ENCODE measurements around the gene INSIG1.

INSIG1 gene

DNA sequence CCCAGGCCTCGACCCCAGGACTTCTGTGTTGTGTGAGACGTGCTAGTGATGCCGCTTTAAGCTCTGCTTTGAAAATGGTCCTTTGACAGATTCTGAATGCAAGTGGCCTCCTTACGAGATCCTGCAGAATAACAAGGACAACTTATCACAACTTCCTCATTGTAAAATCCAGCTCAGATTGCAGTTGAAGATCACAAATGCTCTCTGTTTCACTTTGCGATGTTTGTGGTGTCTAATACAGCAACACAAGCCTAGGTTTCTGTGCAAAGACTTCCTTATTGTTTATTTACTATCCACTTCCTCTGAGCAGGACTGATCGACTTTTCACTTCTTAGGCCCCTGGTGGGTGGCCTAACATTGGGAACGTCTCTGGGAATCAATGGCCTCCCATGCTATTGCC lies 31.7 kb upstream of the INSIG1 start:
- DNase-seq (ENCODE audit: low read depth in 3 of 3, low spot score in 1 of 3) = no peak

DNA sequence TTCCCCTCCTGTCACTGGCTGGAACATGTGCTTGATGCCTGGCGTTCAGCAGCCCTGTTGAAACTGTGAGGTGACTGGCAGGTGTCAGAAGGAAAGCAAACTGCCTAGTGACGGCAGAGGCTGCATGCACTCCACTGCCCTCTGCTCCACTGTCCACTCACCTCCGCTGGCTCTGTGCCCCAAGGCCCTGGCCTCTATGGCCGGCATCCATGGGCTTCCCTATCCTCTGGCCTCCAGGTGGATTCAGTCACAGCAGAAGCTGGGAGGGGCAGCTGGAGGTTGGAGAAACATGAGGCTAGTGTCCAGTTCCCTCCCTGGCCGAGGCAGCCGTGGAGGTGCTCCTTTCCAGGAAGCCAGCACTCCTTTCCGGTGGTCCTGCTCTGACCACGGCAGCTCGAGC lies 31.2 kb upstream of the INSIG1 start:
- DNase-seq (ENCODE audit: low read depth in 3 of 3, low spot score in 1 of 3) = no peak

DNA sequence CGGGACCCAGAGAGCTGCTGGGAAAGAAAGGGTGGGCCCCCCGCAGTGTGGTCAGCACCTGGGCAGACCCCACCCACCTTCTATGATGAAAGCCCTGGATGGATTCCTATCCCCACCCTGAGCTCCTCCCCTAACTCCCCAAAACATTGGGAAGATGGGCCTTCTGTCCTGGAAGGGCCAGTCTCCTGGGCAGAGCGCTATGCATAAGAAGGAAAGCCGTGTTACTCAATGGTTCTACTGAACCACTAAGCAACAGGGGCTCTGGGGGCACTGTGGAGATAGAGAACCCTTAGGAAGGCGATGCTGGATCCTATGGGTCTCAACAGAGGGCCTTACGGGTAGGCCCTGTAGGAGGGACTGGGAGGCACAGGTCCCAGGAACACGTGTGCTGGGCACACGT lies 30.7 kb upstream of the INSIG1 start:
- no peak for DNase-seq (ENCODE audit: low read depth in 3 of 3, low spot score in 1 of 3)

DNA sequence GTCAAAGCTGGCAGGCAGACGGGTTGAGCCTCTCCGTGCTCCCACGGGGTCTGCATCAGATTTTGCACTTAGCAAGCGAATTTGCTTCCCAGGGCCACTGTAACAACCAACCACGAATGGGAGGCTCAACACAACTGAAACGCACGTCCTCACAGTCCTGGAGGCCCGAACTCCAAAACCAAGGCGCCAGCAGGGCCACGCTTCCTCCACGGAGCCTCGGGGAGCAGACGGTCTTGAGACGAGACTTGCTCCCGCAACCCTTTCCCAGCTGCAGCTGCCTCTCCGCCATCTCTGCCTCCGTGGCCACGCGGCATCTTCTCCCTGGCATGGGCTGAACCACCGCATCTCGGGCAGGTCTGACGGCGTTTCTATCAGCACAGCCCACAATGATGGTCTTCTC lies 30.2 kb upstream of the INSIG1 start:
- no peak for DNase-seq (ENCODE audit: low read depth in 3 of 3, low spot score in 1 of 3)

DNA sequence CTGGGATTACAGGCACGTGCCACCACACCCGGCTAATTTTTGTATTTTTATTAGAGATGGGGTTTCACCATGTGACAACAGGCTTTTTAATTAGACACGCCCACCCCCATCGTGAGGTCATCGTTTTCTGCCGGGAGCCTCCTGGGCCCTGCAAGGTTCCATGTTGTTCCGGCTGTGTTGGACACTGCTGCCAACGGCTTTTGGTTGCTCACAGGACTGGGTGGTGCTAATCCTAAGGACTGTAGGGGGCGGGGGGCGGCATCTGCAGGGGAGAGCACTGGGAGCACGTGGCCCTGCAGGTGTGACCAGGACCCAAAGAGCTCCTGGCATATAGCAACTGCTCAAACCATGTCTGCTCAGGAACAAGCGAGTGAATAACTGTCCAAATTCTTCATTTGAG lies 29.5 kb upstream of the INSIG1 start:
- no peak for DNase-seq (ENCODE audit: low read depth in 3 of 3, low spot score in 1 of 3)

DNA sequence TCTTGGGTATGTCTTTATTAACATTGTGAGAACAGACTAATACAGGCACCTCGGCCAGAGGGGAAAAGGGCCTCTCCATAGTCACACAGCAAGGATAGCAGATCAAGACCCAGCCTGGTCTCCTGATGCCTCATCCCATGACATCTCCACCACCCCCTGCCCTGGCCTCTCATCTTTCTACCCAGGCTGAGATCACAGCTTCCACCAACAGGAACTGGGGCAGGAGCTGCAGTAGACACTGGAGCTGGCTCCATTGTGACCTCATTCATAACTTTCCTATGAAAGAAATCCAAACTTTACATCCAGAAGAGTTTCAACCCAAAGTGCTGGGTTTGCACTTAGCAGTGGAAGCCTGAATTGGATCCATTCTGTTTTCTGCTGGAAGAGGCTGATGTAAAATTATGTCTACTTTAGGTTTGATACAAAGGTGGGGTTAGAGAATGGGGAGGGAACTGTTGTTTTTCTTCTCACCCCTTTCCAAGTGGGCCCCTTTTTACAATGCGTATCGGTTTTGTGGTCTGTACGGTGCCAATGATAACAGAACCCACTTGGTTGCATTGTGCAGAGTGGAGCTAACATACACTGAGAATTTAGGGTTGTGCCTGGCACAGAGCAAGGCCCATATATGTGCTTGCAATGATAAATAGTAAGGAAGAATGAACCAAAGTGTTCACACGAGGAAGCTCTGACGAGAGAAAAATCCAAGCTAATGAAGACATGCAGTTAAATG lies 28.6 kb upstream of the INSIG1 start:
- no peak for DNase-seq (ENCODE audit: low read depth in 3 of 3, low spot score in 1 of 3)

DNA sequence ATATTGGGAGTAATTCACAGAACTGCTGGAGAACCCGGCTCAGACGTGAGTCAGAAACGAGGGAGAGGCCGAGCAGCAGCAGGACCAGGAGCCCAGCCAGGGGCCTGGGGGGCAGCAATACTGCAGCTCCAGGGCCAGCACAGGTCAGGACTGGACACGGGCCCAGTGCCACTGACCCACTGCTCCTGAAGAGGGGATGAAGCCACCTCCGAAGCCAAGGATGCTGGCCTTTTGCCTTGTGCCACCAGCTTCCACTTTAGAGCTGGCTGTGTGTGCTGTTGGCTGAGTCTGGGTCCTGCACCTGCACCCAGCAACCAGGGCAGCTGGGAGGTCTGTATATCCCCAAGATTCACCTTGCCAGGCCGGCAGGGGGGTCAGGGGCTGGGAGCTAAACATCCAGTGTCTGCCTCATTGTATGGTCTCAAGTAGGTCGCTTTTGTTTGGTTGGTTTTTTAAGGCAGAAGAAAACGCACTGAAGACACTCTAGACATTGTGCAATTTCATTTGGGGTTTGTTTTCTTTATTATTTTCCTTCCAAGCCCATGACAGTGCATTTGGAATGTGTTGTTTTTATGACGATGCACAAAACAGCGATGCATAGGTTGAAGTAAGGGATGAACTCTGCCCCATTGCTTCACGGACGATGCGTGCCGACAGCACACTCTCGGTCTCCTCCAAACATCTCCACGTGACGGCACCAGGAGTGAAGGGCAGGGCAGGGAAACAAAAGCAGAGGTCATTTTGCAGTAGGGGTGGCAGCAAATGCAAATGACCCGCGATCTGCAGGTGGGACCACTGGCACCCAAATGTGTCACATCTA lies 27.7 kb upstream of the INSIG1 start:
- DNase-seq (ENCODE audit: low read depth in 3 of 3, low spot score in 1 of 3) = no peak

DNA sequence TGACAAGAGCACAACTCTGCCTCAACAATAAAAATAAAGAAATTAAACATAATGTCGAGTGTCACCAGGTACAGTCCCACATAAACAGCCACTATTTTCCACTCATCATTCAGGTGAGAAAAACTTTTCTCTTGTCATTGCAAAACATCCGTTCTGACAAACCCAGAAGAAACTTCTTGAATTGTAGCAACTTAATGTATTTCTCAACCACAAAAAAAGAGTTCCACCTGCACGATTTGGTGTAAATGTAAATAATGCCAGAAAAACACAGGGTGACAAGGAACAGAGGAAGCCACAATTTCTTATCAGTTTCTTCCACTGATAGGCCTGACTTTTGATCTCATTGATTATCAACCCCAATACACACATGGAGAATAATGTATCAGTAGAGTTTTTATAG lies 26.8 kb upstream of the INSIG1 start:
- DNase-seq (ENCODE audit: low read depth in 3 of 3, low spot score in 1 of 3) = no peak

DNA sequence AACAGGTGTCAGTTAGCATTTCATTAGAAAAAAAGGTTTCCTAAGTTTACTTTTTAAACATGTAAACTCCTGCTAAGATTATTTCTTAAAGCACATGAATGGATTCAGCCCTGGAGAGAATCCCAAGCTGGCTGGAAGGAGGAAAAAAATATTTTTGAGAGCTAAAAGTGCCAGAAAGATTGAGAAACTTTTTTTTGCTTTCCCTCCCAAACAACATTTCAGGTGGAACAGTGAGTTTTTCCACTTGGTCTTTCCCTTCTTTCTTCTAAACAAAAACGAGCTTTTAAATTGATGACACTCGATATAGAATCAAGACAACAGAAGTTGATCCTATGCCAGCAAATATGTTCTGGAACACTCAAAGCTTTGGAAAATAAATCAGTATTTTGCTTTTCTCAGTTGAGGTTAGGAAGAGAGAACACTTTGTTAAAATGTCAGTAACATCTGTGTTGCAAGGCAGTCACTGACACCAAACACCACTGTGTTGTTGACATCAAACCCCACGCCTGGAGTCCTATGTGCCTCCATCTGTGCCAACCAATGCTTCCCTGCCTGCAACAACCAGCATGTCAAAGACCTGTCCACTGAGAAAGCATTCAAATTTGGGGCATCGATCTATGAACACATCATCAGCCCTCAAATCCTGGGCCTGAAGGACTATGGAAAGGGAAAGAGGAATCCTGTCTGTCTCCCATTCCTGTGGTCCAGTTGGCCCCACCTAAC lies 22.9 kb upstream of the INSIG1 start:
- DNase-seq (ENCODE audit: low read depth in 3 of 3, low spot score in 1 of 3) = no peak

DNA sequence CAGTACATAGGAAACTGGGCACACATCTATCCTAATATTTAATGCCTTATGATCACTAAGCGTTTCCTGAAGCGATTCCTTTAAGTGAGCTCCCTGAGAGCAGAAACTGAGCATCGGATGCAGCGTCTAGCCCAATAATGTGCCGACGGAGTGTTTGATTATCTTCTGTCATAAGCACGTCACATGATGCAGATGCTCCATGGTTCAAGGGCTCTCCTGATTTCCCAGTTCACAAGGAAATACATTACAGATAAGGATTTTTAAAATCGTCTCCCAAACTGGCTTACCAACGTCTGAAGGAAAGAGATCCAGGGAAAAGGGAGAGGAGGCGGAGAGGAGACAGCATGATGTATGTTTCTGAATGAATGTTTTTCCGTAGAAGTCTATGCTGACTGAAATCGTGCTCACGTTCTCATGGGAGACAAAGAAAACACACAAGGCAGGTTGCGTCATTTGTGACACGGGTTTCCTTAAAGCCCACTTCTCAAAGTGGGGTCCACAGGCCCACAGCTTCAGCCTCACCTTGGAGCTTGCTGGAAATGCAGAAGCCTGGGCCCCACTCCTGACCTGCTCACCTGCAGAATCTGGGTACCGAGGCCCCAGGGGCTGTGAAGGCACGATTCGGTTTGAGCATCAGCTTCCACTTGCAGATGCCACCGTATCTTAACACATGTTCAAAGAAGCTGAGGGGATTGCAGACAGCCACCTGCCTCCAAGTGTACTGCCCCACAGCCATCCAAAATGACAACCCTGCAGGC lies 21.5 kb upstream of the INSIG1 start:
- DNase-seq (ENCODE audit: low read depth in 3 of 3, low spot score in 1 of 3) = no peak

DNA sequence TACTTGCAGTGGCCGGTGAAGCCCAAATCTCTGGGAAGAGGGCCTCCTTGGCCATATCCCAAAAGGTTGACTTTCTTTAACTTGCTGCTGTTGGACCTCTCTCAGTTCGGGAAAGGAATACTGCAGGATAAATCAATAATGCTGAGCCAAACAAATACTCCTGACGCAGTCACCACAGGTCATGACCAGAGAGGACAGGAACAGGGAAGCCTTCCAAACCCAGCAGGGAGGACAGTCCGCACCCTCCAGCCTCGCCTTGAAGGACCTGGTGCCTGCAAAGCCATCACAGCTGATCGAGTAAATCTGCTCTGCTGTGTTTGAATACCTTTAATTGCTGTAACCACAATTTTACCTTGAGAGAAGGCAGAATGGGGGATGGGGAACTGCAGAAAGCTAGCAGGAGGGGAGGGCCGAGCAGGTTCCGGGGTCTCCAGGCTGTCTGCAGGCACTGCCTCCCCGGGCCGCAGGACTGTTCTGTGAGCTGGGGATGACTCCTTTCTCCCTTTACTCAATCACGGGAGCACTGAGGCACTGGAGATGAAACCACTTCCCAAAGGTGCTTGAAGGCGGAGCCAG lies 20.8 kb upstream of the INSIG1 start:
- no peak for DNase-seq (ENCODE audit: low read depth in 3 of 3, low spot score in 1 of 3)

DNA sequence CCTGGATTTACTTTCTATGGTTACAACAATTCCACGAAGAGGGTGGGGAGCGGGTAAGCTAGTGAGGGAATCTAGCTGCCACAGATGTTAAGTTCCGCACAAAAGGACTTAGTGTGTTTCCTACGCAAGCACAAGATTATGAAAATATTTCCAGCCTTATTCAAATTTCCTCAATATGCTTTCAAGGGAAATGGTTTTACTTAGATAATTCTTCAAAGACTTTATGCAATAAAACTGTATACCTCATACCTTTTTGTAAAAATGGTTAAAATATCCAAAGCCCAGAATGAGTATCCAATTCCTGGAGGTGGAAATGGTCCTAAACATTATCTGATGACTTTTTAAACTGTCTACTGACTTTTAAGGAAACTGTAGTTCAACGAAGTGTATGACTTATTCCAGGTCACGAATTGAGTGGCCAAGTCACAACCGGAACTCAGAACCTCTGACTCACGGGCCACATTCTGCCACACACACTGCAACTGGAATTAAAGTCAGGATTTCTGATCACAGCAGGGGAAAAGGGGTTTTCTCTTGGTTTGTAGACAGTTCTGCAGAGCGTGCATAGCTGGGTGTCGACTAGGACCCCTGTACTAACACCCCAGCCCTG lies 20.2 kb upstream of the INSIG1 start:
- no peak for DNase-seq (ENCODE audit: low read depth in 3 of 3, low spot score in 1 of 3)

DNA sequence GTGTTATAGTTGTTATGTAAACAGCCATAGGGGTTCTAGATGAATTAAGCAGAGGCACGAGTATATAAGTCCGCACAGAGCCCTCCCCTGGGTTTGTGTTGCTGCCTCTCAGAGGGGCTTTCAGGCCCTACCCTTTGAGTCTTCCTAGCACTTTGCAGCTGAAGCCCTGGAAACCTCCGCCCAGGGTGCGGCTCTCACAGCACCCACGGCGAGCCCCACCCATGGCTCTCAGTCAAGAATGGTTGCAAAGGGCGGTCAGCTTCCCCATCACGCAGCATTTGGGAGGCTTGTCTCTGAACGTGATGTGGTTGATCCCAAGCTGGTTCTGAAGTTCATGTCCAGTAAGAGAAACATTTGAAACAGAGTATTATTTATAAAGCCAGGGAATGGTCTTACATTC lies 18.8 kb upstream of the INSIG1 start:
- no peak for DNase-seq (ENCODE audit: low read depth in 3 of 3, low spot score in 1 of 3)

DNA sequence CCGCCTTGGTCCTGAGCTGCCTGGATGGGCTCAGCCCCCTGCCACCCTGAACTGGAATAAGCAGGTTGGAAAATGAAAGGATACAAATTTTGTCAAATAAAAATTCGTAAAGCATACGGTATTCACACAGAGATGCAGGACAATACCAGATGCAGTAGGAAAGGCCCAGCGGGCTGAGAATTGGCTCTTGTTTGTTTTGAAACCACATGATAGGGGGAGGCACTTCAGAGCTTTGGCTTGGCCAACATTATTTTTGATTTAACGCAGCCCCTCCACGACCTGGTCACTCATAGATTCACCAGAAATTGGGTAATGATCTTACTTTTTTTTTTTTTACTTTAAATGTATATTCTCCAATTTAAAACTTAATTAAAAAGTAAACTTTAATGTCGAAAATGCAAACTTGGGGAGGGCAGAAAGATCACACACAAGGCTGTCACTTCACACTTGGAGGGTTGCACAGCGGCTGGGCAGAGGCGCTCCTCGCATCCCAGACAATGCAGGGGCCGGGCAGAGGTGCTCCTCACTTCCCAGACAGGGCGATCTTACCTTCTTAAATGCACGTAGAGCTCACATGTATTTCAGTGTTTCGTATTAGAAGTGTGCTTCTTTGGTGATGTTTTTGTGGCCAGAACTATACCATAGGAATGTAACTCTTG lies 17.8 kb upstream of the INSIG1 start:
- DNase-seq (ENCODE audit: low read depth in 3 of 3, low spot score in 1 of 3) = no peak

DNA sequence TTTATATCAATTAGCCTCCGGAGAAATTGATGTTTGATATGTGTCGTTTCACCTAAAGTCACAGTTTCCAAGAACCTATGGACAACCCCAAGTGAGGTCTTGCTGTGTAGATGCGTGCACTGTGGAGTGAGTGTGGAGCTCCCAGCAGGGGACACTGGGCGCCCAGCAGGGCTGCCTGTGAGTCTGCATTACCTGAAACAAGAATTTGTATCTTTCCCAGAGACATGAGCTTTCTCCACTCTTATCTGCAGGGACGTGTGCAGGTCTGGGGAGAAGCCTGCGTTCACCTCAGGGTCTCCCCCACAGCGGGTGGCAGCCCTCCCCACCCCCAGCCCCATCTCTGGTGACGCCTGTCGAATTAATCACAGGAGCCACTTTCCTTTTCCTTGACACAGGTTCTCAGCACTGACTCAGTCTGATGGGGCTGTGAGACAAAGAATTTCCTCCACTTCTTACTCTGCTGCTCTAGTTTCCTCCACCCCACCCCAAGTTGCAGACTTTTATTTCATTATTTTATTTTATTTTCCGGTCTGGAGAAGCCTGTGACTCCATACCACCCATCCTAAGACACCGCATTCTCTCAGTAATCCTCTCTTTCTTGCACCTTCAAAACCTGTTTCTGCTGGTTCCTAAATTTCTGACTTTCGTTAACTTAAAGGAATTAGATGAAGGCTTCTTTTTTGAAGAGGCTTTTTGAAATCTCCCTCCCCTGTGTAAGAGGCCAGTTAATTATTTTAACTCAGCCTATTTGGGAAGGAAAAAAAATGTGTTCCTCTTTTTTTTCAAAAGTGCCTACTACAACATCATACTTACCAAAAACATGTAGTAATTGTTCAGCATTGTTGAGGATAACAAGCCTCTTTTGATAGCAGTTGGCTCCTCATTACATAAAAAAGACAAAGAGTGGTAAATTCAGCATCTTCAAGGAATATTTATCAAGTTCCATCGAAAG lies 17.0 kb upstream of the INSIG1 start:
- no peak for DNase-seq (ENCODE audit: low read depth in 3 of 3, low spot score in 1 of 3)

DNA sequence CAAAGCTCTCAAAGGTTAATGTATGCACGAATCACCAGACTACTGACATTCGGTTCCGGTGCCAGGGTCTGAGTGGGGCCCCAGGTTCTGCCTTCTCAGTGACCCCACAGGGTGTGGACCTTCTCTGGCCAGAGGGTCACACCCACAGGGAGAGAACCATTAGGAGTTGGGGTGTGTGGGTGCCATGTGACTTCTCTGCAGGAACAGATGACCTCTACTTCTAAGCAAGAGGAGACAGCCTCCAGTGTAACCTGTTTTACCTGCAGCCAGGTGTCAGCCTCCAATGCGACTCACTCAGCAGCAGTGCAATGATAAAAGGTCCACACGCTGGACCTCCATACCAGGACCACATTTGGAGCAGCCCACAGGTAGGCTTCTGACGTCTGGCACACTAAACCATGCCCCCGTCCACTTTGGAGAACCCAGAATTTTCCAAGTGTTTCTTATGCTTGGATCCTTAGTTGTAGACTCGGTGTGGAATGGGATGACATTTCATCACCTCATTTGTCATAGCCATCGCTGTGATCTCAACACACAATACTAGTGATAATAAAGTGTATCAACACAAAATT lies 16.2 kb upstream of the INSIG1 start:
- no peak for DNase-seq (ENCODE audit: low read depth in 3 of 3, low spot score in 1 of 3)

DNA sequence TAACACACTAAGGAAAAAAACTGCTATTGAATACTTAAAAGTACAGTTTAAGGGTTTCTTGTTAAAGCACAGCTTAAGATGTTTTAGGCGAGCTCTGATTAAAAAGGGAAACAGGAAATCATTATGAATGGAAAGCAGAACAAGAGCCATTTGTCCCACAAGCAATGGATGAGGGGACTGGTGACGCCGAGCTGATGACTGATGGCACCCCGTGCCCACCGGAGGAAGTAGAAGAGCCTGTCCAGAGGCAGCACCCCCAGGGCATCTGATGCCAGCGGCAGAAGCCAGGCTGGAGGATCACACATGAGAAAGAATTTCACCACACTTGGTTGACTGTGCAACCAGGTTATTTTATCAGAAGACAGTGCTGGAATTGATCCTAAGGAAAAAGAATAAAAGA lies 15.0 kb upstream of the INSIG1 start:
- no peak for DNase-seq (ENCODE audit: low read depth in 3 of 3, low spot score in 1 of 3)

DNA sequence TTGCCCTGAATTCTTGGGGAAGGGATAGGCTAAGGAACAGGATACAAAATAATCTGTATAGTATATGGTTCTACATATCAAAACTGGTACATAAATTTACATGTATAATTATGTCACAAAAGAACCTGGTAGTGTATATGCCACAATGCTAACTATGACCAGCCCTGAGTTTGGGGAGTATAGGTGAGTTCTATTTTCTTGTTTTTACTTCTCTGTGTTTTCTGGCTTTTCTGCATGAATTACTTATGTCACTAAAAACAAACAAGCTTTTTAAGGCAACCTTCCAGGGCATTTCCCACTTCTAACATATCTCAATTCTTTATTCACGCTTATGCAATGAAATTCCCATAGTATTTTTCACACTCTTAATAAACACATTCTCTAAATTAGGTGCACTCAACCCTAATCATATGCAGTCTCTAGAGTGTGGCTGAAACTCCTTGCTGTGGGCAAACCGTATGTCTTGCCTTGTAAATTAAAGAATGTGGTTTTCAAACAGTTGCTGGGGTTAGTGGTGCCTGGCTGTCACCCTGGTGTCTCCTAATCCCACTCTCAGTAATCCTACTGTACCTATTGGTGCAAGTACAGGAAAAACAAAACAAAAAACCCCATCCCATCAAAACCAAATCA lies 14.0 kb upstream of the INSIG1 start:
- DNase-seq (ENCODE audit: low read depth in 3 of 3, low spot score in 1 of 3) = no peak

Measured in stimulated activated CD4-positive, alpha-beta T cell treated with anti-CD3 and anti-CD28 coated beads, TNF-alpha, amount 100 ng/mL, for 1 hour (primary cell).